Measurements from ENCODE around the gene SHROOM2. TPM values are rescaled to one million over a fixed set of nuclear protein-coding genes. Genes with fewer than 3 reads are reported as not detected.

Gene SHROOM2
- total RNA-seq, 4 donors from 2014 or later = 0.67 to 2.3 (median 1.6) TPM

GRCh38 chrX:9887659-9888297 lies 101.5 kb downstream of the SHROOM2 start:
- TF ChIP-seq POLR2AphosphoS5 (IDR thresholded peaks at IDR 0.05) (no peak), POLR2A (IDR thresholded peaks at IDR 0.05) (no peak), EP300 (IDR thresholded peaks at IDR 0.05) (no peak), CTCF (IDR thresholded peaks at IDR 0.05) (no peak)
- Histone ChIP-seq H3K27me3 (no peaks in the 10 kb centered on the region), H3K4me3 (no peak overlapping the region), H3K27ac (no peak overlapping the region), H3K4me1 (no peaks in the 10 kb centered on the region), H3K36me3 (no peaks in the 10 kb centered on the region), H3K9me3 (no peaks in the 10 kb centered on the region)
- no peak for ATAC-seq
- 40% methylated on average over 1 of the region's 11 CpGs; no CpG with 5 or more reads in 1 of the 2 donors for WGBS, 2 donors (ENCODE audit: low coverage in 1 of 2)

GRCh38 chrX:9888953-9889470 lies 102.8 kb downstream of the SHROOM2 start:
- H3K36me3 ChIP-seq = no peaks in the 10 kb centered on the region
- H3K4me3 ChIP-seq = no peak overlapping the region
- H3K27me3 ChIP-seq = no peaks in the 10 kb centered on the region
- TF ChIP-seq EP300 (IDR thresholded peaks at IDR 0.05) (no peak), POLR2AphosphoS5 (IDR thresholded peaks at IDR 0.05) (no peak), POLR2A (IDR thresholded peaks at IDR 0.05) (no peak), CTCF (IDR thresholded peaks at IDR 0.05) (no peak)
- no peak overlapping the region for H3K27ac ChIP-seq
- 83 to 100% methylated on average over 1 to 6 of the region's 6 CpGs for WGBS, 2 donors (ENCODE audit: low coverage in 1 of 2)
- no peaks in the 10 kb centered on the region for H3K9me3 ChIP-seq
- H3K4me1 ChIP-seq = no peaks in the 10 kb centered on the region
- ATAC-seq = no peak

- no CpG with 5 or more reads among the region's 24 CpGs for WGBS, 2 donors (ENCODE audit: low coverage in 1 of 2)
- Histone ChIP-seq H3K9me3 (no peaks in the 10 kb centered on the region), H3K27ac (no peak overlapping the region), H3K36me3 (no peaks in the 10 kb centered on the region), H3K27me3 (no peaks in the 10 kb centered on the region), H3K4me3 (no peak overlapping the region), H3K4me1 (no peaks in the 10 kb centered on the region)
- no peak for TF ChIP-seq EP300 (IDR thresholded peaks at IDR 0.05)
- no peak for TF ChIP-seq POLR2AphosphoS5 (IDR thresholded peaks at IDR 0.05)
- no peak for TF ChIP-seq CTCF (IDR thresholded peaks at IDR 0.05)
- TF ChIP-seq POLR2A (IDR thresholded peaks at IDR 0.05) = no peak
- ATAC-seq = no peak
These were observed 104.5 kb downstream of the SHROOM2 start for GRCh38 chrX:9890681-9891091.

GRCh38 chrX:9895225-9895912 lies 109.1 kb downstream of the SHROOM2 start:
- ATAC-seq = no peak
- Histone ChIP-seq H3K4me1 (peaks cover 0 to 6% (median 0%) of the 10 kb centered on the region in 3 donors), H3K9me3 (no peaks in the 10 kb centered on the region), H3K36me3 (no peaks in the 10 kb centered on the region), H3K27ac (no peak overlapping the region), H3K4me3 (no peak overlapping the region), H3K27me3 (no peaks in the 10 kb centered on the region)
- TF ChIP-seq EP300 (IDR thresholded peaks at IDR 0.05) = no peak
- TF ChIP-seq POLR2AphosphoS5 (IDR thresholded peaks at IDR 0.05) = no peak
- no peak for TF ChIP-seq POLR2A (IDR thresholded peaks at IDR 0.05)
- TF ChIP-seq CTCF (IDR thresholded peaks at IDR 0.05) = no peak
- no CpG with 5 or more reads among the region's 36 CpGs for WGBS, 2 donors (ENCODE audit: low coverage in 1 of 2)

Data from gastroesophageal sphincter (tissue), 4 donors.